Measurements from ENCODE around the gene RBBP8. TPM values are rescaled to one million over a fixed set of nuclear protein-coding genes. Genes with fewer than 3 reads are reported as not detected.

RBBP8 gene
- total RNA-seq, 1 donor from 2014 or later: 75.2 TPM

GRCh38 chr18:22930089-22930713 lies 2.9 kb upstream of the RBBP8 start:
- Mint-ChIP-seq H3K27me3 (no peaks in the 10 kb centered on the region), H3K9me3 (ENCODE audit: low read depth) (no peaks in the 10 kb centered on the region), H3K27ac (no peak overlapping the region), H3K4me1 (ENCODE audit: low read depth) (peaks cover 20% of the 10 kb centered on the region), H3K36me3 (ENCODE audit: insufficient read depth) (no peaks in the 10 kb centered on the region), H3K4me3 (ENCODE audit: low read depth) (no peak overlapping the region)
- peak; percentile 48 for DNase-seq (ENCODE audit: low spot score, unreplicated experiment)
- TF ChIP-seq, protein P1, sequence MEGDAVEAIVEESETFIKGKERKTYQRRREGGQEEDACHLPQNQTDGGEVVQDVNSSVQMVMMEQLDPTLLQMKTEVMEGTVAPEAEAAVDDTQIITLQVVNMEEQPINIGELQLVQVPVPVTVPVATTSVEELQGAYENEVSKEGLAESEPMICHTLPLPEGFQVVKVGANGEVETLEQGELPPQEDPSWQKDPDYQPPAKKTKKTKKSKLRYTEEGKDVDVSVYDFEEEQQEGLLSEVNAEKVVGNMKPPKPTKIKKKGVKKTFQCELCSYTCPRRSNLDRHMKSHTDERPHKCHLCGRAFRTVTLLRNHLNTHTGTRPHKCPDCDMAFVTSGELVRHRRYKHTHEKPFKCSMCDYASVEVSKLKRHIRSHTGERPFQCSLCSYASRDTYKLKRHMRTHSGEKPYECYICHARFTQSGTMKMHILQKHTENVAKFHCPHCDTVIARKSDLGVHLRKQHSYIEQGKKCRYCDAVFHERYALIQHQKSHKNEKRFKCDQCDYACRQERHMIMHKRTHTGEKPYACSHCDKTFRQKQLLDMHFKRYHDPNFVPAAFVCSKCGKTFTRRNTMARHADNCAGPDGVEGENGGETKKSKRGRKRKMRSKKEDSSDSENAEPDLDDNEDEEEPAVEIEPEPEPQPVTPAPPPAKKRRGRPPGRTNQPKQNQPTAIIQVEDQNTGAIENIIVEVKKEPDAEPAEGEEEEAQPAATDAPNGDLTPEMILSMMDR (IDR thresholded peaks at IDR 0.05; ENCODE audit: unreplicated experiment): peak; percentile 79

DNA sequence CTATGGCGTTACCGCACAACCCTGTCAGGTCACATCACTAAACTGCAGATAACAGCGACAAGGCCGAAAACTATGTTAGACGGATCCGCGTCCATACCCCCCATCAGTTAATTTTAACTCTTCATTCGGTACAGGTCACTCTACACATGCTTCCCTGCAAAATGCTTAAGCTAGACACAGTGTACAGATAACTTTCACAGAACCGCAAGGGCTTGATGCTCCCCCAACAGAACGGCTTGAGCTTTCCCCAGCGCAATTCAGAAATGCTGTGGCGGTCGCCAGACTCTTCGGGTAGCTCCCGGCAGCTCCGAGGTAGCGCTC lies 283 bp upstream of the RBBP8 start:
- no peak for DNase-seq (ENCODE audit: low spot score, unreplicated experiment)
- H3K4me1 Mint-ChIP-seq (ENCODE audit: low read depth): peaks cover 18% of the 10 kb centered on the region
- H3K36me3 Mint-ChIP-seq (ENCODE audit: insufficient read depth): peaks cover 3% of the 10 kb centered on the region
- H3K4me3 Mint-ChIP-seq (ENCODE audit: low read depth): peak overlapping the region; percentile 77
- peak overlapping the region; percentile 85 for H3K27ac Mint-ChIP-seq
- H3K27me3 Mint-ChIP-seq: no peaks in the 10 kb centered on the region
- no peaks in the 10 kb centered on the region for H3K9me3 Mint-ChIP-seq (ENCODE audit: low read depth)
- TF ChIP-seq, protein P1 (IDR thresholded peaks at IDR 0.05; ENCODE audit: unreplicated experiment): no peak

- peak overlapping the region; percentile 77 for H3K4me3 Mint-ChIP-seq (ENCODE audit: low read depth)
- no peaks in the 10 kb centered on the region for H3K9me3 Mint-ChIP-seq (ENCODE audit: low read depth)
- H3K27ac Mint-ChIP-seq: peak overlapping the region; percentile 89
- no peak for DNase-seq (ENCODE audit: low spot score, unreplicated experiment)
- H3K4me1 Mint-ChIP-seq (ENCODE audit: low read depth): peaks cover 17% of the 10 kb centered on the region
- no peaks in the 10 kb centered on the region for H3K27me3 Mint-ChIP-seq
- TF ChIP-seq, protein P1 (IDR thresholded peaks at IDR 0.05; ENCODE audit: unreplicated experiment): no peak
- H3K36me3 Mint-ChIP-seq (ENCODE audit: insufficient read depth): peaks cover 10% of the 10 kb centered on the region
Observed at GRCh38 chr18:22933966-22934423, 867 bp downstream of the RBBP8 start.

DNA sequence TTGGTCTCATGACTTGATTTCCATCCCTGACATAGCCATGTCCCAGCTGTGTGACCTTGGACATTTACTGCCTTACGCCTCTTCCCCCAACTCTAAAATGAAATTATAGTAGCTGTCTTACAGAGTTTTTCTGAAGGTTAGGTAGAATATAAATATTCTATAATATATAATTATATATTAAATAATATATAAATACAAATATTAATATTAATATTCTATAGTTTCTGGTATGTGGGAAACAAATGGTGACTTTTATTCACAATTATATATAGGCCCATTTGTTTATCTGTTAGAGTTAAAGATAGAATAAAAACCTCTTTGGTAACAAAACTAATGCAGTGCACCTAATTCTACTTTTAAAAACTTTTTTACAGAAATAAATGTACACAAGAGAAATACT lies 1.7 kb downstream of the RBBP8 start:
- no peaks in the 10 kb centered on the region for H3K9me3 Mint-ChIP-seq (ENCODE audit: low read depth)
- peaks cover 17% of the 10 kb centered on the region for H3K36me3 Mint-ChIP-seq (ENCODE audit: insufficient read depth)
- no peak overlapping the region for H3K27ac Mint-ChIP-seq
- H3K27me3 Mint-ChIP-seq: no peaks in the 10 kb centered on the region
- TF ChIP-seq, protein P1 (IDR thresholded peaks at IDR 0.05; ENCODE audit: unreplicated experiment): no peak
- DNase-seq (ENCODE audit: low spot score, unreplicated experiment): no peak
- H3K4me3 Mint-ChIP-seq (ENCODE audit: low read depth): peak overlapping the region; percentile 52
- H3K4me1 Mint-ChIP-seq (ENCODE audit: low read depth): peaks cover 13% of the 10 kb centered on the region

DNA sequence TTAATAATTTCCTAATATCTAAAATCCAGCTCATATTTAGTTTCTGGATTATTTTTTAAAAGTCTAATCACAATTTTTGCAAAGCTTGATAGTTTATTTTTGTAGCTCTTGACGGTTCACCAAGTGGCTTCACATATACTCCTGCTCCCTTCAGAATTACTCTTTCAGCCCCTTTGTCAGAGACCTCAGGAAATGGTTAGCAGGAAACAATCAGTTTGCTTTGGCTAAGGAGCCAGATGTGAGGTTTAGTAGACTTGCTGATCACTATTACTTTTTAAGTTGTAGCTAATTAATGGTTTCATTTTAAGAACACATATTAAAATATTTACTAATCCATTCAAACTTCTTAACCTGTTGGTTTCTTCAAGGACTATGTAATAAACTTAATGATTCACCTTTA lies 2.3 kb downstream of the RBBP8 start:
- H3K4me3 Mint-ChIP-seq (ENCODE audit: low read depth): no peak overlapping the region
- H3K27me3 Mint-ChIP-seq: no peaks in the 10 kb centered on the region
- H3K9me3 Mint-ChIP-seq (ENCODE audit: low read depth): no peaks in the 10 kb centered on the region
- TF ChIP-seq, protein P1 (IDR thresholded peaks at IDR 0.05; ENCODE audit: unreplicated experiment): no peak
- H3K4me1 Mint-ChIP-seq (ENCODE audit: low read depth): peaks cover 13% of the 10 kb centered on the region
- no peak overlapping the region for H3K27ac Mint-ChIP-seq
- DNase-seq (ENCODE audit: low spot score, unreplicated experiment): no peak
- peaks cover 19% of the 10 kb centered on the region for H3K36me3 Mint-ChIP-seq (ENCODE audit: insufficient read depth)
